Fibroblast of skin of abdomen (primary cell): ENCODE results near the gene SUB1.
"Not testable (repeated sequence)": the region's sequence is repeated elsewhere in the genome, so short reads cannot be mapped to it uniquely, and the experiment has no call there.

Experiments used
- DNase-seq: peaks from one replicate; pipeline ENCODE4 v3.0.0-alpha.2; 2013

SUB1 gene

GRCh38 chr5:32601623-32602295 lies 16.4 kb downstream of the SUB1 start:
- no peak for DNase-seq

DNA sequence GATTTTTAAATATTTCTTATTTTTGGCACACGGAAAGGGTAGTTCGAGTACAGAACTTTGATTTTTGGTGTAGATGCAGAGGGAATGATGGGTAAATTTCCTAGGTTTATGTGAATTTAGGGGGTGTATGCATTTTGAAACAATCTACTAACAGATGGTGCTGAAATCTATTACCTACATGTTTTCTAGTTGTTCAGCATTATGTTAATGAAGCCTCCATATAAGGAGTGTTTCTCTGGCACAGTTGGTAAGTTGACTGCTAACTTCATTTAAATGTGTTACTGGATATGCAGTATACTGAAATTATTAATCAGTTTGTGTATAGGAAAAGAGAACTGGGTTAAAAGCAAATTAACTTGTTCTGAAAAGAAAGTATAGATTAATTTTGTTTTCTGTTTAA lies 17.5 kb downstream of the SUB1 start:
- DNase-seq: no peak

DNA sequence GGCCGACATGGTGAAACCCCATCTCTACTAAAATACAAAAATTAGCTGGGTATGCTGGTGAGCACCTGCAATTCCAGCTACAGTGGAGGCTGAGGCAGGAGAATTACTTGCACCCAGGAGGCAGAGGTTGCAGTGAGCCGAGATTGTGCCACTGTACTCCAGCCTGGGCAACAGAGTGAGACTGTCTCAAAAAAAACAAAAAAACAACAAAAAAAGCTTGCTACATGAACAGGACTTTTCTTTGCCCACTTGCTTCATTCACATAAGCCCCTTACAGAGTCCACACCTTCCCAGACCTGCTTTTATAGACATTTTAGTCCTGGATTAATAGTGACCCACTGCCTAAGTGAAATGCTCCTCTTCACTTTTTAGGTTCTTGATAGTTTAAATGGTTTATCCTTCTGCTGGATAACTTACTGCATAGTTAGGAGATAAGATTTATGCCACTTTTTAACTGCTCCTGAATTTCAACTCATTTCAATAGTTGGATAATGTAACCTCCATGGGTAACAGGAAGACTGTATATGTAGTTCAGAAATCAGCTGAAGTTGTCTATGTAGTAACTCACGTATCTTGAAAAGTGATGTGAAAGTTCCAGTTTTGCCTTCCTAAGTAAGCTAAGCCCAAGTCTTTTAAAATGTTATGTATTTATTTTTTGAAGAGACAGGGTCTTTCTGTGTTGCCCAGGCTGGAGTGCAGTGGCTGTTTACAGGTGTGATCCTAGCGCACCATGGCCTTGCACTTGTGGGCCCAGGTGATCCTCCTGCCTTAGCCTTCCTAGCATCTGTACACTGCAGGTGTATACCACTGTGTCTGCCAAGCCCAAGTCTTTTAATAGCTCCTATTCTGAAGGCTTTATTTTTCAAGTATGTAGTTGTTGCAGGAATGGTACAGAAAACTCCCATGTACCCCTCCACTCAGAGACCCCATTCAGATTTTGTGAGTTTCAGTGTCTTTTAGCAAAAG lies 19.7 kb downstream of the SUB1 start:
- no peak for DNase-seq

GRCh38 chr5:32605766-32606152 lies 20.4 kb downstream of the SUB1 start:
- DNase-seq: no peak

DNA sequence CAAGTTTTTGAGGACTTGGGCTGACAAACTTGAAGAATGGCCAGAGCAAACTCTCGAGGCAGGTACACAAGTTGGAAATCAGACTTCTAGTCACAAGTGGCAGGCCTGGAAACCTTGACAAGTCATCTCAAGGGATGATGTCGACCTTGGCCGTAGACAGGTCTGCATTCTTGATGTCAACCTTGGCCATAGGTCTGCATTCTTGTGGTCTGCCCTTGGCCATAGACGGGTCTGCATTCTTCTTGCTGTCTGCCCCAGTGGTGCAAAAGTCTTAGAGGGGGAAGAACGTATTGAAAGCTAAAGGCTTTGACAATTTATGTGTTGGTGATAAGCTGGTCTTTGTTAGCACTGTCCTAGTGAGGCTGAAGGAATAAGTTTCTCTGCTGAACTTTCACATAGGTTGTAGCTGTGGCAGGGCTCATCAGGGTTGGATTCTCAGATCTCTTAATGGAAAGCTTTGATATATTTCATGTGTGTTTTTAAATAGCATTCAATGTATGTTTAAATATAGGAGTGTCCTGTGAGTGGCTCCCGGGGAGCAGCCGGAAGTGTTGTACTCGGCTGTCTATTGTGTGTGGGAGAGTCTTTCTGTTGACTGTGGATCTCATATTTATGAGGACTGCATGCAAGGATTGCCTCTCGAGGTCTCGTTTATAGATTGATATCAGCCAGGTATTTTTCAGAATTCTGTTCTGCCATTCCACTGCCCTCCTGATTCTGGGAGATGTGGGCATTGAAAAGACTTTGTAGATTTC lies 27.0 kb downstream of the SUB1 start:
- peak; percentile 68 for DNase-seq

DNA sequence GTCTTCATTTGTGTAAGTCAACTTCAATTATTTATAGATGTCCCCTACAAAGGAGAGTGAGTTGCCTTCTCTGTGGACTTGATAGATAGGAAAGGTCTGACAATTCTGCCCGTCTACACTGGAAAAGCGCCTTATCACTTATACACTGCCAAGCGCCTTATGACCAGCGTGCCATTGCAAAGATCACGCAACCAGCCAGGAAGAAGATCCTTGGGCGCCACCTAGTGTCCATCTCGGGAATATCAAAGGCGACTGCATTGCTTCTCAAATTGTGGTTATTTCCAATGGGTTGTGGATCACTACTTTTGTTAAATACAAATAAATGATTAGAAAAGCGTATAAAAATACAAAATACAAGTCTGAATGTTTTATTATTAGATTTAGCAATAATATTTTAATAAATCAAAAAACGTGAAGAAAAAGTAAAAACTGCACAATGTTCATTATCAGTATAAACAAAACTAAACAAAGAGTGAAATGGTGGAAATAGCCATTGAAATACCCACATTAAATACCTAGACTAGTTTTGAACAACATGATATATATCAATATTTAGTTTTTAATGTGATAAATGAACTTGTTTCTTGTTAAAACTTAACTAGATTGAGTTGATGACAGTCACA lies 27.8 kb downstream of the SUB1 start:
- peak; percentile 74 for DNase-seq

DNA sequence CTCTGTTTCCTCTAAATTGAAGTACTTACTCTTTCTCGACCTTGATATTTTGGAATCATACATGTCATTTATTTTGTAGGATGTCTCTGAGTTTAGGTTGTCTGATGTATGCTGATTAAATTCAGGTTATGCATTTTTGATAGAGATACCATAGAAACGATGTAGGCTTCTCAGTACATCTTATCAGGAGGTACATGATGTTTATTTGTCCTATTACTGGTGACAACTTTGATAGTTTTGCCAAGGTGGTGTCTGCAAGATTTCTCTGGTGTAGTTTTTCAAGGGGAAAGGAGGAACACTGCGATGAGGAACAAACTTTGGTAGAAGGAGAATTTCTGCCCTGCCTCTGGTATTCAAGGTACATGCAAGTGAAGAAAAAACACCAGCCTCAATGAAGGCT lies 29.9 kb downstream of the SUB1 start:
- DNase-seq: no peak

DNA sequence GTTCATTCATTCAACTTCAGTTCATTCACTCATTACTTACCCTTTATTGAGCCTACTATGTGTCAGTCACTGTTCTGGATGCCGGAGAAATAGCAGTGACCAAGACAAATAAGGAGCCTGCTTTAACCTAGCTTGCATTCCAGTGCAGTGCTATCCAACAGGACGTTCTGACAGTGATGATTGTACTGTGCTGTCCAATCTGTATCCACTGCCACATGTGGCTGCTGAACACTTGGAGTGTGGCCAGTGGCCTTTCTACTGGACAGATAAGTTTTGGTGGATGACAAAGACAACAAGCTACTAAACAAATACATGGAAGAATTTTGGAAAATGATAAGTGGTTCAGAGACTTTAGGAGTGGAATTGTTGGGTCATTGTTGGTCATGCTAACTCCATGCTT lies 33.6 kb downstream of the SUB1 start:
- no peak for DNase-seq

GRCh38 chr5:32621256-32621655 lies 35.9 kb downstream of the SUB1 start:
- no peak for DNase-seq

GRCh38 chr5:32625106-32625505 lies 39.7 kb downstream of the SUB1 start:
- DNase-seq: no peak

- no peak for DNase-seq
These were observed 40.2 kb downstream of the SUB1 start for GRCh38 chr5:32625547-32625946.

DNA sequence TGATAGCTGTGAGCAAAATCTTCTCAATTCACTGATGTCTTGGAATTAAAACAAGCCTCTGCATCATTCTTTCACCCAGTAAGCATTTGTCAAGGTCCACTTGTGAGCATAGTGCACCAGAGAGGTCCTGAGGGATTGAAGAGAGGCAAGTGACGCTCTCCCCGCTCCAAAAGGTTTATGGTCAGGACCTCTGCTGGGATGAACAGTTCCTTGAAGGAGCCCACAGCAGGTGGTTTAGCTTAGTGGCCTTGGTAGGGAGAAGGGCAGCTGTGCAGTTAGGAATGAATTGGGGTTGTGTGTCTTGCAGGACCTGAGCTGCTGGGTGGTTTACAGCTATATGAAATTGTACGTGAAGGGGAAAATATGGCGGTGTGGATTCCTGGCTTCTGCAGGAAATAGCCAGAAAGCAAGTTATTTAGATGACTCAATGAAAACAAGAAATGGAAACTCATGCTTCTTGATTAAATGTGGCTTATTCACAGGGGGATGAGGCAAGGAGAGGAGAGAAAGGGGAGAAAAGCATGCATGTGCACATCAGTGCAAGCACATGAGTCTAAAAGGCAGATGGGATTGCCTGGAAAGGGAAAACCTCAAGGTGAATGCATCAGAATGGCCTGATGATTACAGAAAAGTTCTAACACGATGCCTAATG lies 42.0 kb downstream of the SUB1 start:
- peak; percentile 37 for DNase-seq

GRCh38 chr5:32628049-32628844 lies 42.9 kb downstream of the SUB1 start:
- DNase-seq: no peak

DNA sequence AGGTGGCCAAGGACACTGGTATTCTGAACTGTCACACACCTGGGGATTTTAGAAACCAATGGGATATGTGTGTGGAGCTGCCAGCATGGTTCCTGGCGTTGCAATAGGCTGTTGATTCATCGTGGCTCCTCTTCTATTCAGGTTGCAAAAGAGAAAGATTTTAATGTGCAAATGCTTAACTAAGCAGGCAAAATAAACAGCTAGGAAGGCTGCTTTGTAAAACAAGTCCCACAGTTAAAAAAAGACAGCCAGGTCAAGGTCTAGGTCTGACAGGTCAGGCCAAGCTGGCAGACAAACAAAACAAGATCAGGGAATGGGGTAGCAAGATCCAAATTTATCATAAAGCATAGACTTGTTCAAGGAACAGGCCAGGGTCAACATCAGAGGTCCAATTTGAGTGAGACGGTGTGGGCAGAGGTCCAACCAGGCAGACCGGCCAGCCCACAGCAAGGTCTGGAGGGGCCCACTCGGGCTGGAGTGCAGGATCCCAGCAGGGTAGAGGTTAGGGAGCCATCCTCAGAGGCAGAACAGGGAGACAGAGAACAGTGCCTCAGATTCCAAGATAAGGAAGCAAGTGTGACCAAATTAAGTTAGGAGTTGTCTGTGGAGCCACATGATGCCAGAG lies 45.6 kb downstream of the SUB1 start:
- no peak for DNase-seq

GRCh38 chr5:32633017-32633416 lies 47.7 kb downstream of the SUB1 start:
- not testable (repeated sequence) for DNase-seq

- no peak for DNase-seq
These were observed 53.0 kb downstream of the SUB1 start for GRCh38 chr5:32638309-32638708.

- no peak for DNase-seq
These were observed 54.6 kb downstream of the SUB1 start for GRCh38 chr5:32639943-32640342.

GRCh38 chr5:32642276-32643002 lies 57.1 kb downstream of the SUB1 start:
- peak; percentile 57 for DNase-seq

DNA sequence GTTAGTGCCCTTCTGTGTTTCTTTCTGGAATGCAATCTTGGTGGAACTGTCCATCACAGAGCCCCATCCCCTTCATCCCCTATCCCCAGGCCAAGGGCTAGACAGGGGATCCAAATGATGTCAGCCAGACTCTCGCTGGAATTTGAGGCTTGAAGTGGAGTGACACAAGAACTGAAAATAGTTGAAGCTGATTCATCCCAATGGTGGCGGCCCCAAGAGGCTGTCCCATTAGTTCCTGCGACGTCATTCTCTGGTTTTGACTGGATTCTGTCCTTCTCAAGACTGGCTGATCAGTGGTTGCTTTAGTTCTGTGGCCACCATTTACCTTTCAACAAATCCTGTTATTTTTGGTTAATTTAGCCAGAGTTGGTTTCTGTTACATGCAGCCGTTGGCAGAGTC lies 59.9 kb downstream of the SUB1 start:
- no peak for DNase-seq
